Cortex of kidney (tissue), 1 donor: Measurements from ENCODE around the gene AMOTL2.

ENCODE experiments used
- DNase-seq: peaks from one replicate; lab custom pipeline; 2025; lab: John Stamatoyannopoulos, UW

Gene AMOTL2

DNA sequence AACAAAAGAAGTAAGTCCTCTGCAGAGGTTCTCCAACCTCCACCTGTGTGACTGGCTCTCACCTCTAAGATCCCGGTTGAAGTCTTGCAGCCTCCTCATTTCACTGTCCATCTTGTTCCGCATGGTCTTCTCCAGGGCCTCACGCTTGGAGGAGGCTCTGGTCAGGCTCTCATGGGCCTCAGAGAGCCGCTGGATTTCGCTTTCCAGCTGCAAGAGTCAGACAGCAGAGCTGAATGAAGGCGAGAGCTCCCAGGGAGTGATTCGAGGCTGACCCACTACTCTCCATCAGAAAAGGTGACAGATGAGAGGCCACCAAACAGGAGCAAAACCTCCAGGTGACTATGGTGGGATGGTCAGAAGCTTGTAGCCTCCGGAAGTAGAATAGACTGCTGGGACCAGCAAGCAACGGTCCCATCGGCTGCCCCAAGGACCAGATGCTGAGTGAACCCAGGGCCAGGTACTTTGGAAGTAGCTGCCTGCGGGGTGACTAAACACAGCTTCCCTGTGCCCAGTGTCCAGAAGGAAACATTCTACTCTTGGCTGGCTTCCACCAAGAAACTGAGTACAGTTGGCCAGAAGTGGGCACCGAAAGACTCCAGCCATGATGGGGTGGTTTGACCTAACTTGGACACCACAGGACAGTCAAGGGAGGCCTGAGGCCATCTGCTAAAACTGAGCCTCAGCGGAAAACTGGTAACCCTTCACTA lies 7.9 kb downstream of the AMOTL2 start:
- no peak for DNase-seq

DNA sequence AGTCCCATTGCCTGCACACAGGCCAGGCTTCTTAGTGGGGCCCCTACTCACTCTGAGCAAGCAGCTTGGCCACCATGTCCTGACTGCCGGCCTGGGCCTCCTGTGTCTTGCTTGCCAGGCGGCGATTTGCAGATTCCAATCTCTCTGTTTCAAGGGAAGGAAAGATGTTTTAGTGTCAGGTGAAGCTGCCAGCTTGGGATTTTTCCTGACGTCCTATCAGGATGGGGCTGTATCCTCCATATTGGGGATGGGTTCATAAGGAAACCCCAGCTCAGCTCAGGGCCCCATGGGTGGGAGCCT lies 8.5 kb downstream of the AMOTL2 start:
- no peak for DNase-seq

DNA sequence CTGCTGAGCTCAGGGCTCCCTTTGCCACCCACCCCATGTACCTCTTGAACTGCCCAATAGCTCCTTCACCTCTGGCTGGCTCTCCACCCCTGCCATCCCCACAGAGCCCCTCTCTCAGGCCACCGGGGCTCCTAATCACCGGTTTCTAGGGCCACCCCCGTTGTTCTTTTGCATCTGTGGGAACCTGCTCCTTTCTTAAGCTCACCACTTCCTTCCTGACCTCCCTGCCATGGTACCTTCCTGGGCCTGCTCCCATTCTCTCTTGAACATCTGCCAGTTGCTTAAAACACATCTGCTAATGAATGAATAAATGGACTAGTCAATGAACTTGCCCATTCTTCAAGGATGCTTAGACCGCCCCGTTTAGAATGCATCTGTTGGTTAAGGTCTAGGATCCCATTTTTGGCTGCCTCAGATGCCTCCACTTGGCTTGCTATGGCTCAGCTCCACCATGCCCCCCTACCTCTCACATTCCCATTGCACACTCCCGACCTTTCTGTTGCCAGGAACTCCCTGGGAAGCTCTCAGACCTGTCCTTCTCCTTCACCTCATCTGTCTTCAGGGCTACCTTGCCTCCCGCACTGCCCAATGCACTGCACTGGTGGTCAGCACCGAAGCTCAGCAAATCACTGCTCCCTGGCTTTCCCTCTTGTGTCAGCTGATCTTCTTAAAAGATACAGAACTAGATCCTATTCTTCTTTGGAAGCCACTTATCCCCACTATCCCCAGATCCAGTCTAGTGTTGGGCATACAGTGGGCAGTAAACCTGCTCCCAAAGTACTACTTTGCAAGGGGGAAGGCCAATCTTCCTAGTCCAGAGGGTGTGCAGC lies 9.1 kb downstream of the AMOTL2 start:
- DNase-seq: no peak

DNA sequence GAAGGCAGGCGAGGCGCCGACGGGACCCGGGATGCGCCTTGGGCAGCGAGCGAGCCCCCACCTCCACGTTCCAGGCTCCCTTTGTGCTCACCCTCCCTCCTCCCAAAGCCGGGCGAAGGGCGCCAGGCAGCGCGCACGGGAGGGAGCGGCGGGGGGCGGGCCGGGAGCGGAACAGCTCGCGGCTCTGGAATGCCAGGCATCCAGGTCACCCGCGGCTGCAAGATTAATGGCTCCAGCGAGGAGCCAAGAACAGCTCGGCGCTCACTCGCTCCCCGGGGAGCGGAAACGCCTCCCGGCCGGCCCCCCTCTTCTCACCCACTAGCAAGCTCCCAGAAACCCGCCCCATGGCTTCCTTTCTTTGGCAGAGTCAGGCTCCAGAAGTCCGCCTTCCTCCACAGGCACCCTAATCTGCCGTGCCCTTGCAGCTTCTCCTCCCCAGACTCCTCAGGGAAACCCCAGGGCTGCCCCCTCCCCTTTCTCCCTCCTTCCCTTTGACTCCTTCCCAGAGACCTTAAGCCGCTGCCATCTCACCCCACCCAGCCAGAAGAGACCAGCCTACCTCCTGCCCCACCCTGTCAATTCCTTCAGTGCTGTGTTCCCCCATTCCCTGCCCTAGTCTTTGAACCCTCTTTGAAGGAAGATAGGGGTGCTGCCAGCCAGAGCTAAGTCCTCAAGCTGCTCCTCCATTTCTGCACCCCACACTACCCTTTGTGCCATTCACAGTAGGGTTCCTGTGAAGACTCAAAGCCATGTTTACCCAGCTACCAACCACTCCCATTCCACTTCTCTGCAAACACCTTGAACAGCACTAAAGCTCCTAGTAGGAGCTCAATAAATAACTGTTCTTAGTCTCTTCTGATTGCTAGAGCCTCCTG lies 9.9 kb downstream of the AMOTL2 start:
- peak; percentile 87 for DNase-seq

DNA sequence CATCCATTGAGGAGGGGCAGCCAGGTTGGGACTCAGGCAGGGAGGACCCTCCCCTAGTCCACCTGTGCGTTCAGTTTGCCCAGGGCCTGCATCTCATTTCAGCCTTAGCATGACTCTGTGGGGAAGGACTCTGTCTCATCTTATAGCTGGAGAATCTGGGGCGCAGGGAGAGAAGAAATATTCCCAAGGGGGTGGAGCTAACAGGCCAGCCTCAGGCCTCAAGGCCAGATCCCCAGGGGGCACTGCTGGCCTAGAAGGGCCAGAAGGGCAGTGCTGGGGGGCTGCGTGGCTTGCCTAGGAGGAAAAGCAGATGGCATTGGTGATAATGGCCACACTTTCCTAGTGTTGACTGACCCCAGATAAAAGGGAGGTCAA lies 10.9 kb downstream of the AMOTL2 start:
- DNase-seq: no peak

DNA sequence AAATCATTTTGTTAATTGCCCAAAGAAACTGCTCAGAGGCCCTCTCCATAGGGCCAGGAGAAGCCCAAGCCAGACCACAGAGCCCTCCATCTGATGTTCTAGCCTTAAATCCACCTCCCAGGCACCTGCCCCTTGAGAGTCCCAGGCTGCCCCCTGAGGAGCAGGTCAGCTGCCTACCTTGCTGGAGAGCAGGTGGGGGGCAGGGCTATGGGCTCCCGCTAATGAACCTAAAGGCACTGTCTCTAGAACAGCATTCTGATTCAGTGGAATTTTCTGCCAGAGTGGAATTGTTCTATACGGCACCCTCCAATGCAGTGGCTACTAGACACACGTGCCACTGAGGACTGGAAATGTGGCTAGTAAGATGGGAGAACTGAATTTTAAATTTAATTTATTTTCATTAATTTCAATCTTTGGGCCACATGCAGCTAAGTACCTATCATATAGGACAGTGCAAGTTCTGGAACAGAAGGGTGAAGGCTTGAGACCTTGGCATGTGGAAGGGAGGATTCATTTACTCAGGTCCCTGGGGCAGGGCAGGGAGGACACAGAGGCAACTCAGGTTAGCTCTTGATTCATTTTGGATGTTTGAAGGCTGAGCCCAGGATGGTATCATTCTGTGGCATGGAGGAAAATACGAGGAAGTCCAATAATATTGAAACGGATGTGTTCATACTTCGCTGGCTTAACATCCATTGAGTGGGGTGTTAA lies 11.4 kb downstream of the AMOTL2 start:
- DNase-seq: no peak

DNA sequence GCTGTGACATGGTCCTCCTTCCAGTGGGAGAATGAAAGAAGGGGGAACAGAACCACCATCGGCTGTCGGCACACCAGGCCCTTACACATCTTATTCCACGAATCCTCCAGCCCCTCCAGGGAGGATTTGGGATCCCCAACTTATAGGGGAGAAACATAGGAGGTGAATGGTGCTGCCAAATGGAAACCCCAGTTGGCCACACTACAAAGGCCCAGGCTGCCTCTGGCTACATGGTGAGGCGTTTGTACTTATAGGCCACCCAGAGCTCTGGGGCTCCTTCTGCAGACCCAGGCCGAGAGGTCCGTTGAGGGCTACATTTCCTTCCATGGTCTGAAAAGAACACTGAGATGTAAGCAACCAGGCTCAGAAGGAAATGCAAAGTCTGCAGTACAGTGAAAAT lies 12.0 kb downstream of the AMOTL2 start:
- no peak for DNase-seq

DNA sequence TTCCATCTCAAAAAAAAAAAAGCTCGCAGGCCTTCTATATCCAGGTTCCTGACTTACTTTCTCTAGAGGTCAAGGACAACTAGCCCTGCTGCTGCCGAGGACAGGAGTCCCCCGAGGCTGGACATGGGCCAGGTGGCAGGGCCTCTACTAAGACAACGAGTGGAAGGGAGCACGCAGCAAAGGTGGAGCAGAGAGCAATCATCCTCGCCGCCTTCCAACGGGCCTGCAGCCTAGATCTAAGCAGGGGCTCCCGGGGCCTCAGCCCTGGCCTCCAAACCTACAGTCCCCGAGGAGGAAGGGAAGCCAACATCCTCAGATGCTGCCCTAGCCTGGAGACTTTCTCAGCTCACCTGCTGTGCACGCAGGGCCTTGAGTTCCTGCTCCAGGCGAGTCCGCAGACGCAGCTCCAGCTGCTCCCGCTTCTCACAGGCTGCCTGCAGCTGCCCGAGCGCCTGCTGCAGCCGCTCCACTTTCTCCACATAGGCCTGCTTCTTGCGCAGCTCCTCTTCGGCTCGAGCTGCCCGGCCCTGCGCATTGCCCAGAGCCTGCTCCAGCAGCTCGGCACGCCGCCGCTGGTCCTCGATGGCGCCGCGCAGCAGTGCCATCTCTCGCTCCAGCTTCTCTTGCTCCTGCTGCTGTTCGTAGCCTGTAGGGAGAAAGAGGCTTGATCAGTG lies 12.9 kb downstream of the AMOTL2 start:
- DNase-seq: no peak

DNA sequence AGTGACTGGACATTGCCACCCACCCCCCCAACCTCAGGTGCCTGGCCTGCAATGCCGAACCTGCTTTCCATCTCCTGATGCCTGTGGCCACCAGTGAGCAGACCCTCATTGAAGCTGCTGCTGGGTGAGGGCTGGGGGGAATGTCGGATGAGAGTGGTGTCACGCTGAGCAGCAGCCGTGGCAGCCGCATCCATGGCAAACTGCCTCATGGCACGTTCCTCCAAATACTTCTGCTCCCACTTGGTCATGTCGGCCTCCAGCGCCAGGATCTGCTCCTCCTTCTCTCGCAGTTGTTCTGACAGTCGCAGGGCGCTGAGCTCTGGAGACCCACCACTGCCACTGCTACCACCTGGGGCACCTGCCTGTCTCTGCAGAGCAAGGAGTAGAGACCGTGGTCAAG lies 14.2 kb downstream of the AMOTL2 start:
- DNase-seq: no peak

DNA sequence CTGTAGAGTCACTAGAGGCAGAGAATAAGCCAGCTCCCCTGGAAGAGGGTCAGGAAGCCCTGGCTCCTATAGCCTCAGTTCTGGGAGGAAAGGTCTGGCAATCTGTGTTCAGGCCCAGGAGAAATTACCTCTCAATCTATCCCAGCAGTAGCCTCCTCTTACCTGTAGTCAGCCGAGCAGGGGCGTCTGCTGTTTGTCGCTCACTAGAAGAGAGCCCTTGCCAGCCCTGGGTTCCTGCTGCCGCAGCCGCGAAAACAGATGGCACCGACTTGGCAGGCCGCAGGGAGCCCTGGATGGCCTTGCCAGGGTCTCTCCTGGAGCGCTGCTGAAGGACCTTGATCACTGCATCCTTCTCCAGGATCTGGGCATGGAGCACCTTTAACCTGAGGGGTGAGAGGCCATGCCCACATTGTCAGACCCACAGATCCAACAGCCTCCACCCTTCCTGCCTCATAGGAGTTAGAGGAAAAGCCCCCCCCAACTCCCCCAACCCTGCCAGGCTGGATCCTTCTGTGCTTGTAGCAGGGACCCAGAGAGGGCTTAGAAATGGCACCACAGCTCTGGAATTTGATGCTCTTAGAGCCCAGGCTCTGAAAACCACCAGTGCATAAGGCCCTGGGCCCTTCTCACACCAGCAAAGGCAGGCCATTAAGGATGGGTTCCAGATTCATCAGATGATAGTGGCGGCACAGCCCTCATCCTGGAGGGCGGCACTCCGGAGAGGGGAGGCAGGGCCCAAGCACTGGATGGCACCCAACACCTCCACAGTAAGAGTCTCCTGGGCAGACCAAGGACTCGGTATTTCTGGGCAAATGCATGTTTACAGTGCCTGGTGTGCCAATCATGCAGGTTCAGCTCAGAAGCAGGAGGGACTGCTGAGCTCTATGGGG lies 14.9 kb downstream of the AMOTL2 start:
- DNase-seq: no peak

DNA sequence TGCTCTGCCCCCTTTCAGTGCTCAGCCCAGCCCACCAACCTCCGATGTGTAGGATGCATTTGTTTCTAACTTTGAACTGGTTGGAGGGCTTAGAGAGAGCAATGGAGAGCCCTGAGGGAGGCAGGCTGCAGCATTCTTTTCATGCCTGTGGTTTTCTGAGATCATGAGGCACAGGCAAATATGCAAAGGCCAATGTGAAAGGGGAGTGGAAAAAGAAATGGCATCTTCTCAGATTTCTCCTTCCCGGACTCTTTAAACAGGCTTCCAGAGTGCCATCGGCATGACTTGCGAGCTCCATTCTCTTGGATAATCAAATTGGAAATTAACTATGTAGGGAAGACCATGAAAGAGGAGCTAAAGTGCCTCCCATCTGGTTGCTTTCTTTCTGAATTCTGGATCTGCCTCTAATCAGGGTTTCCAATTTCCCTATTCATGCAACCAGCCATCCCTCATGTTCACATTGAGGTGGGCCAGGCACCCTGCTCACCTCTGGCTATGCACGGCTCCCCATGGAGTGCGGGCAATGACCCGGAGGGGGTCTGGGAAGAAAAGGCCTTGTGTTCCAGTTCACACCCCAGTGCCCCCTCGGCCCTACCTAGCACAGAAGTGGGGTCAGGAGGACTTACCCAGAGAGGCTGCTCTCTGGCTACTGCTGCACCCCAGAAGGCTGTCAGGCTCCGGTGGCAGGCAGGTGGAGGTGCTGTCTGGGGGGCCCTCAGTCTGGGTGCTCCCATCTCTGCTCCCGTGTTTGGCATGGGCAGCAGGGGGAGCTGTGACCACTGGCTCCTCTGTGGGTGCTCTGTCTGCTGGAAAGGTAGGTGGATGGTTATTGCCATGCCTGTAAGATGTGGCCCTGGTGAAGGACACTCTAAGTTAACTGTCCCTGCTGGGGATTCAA lies 16.1 kb downstream of the AMOTL2 start:
- DNase-seq: no peak

DNA sequence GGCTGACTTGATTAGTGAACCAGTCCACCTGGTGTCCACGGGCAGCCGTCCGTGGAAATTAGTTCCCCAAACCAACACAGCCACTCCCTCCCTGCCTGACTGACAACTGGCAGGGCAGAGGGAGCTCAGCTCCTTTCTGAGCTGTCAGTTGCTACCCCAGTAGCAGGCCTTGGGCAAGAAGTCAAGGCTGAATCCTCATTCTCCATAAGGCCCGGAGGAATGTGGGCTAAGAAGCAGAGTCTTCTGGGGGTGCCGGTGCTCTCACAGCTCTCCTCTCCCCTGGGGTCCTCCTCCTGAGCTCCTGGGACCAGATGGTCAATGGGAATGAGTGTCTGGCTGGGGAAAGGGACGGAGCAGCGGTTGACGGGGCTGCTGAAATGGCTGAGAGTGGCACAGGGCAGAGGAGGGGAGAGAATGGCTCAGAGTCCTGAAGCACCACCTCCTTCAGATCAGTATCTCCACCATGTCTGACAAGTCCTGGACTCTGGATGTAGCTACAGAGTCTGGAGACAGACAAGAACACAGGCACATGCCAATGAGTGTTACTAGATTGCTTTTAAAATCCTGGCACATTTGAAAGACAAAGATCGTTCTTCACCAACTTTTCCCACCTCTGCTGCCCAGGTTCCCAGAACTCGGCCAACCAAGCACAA lies 16.9 kb downstream of the AMOTL2 start:
- no peak for DNase-seq

DNA sequence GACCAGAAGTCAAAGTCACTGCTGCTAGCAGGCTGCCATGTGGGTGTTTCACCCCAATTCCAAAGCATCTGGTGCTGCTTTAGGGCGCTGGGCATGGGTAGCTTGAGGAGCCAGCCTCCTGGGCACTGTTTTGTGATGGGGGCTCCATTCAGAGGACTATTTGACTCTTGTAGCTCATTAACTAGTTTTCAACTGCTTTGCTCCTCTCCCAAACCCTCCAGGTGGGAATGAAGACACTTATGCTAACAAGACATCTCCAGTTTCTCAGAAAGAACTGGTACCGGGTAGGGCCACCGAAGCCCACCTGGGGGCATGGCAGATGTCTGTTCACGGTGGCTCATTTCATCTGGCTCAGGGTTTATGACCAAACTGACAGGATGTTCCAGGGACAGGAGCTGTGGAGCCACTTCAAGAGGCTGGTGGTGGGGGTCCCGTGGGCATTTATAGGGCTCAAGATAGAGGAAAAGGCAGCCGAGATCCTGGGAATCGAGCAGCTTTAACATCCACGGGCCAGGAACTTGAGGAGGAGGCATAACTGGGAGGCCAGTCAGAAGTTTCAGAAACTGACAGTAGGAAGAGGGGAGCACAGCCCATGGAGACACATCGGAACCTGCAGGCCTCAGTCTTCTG lies 17.7 kb downstream of the AMOTL2 start:
- no peak for DNase-seq

DNA sequence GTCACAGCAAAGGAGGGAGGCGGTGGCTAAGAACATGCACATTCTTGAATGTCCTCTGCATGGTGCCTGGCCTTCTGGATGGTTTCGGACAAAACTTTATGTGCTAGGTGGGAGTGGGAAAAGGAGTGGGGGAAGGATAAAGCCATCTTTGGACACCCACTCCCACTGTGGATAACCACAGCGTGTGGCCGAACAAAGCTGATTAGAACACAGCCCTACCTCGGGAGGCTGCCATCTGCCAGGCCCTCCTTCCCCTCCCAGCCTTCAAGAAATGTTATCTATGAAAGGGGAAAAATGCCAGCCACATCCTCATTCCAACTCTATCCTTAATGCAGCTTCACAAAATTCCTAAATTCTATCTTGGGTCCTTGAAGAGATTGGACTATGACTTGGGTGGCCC lies 18.8 kb downstream of the AMOTL2 start:
- DNase-seq: no peak

DNA sequence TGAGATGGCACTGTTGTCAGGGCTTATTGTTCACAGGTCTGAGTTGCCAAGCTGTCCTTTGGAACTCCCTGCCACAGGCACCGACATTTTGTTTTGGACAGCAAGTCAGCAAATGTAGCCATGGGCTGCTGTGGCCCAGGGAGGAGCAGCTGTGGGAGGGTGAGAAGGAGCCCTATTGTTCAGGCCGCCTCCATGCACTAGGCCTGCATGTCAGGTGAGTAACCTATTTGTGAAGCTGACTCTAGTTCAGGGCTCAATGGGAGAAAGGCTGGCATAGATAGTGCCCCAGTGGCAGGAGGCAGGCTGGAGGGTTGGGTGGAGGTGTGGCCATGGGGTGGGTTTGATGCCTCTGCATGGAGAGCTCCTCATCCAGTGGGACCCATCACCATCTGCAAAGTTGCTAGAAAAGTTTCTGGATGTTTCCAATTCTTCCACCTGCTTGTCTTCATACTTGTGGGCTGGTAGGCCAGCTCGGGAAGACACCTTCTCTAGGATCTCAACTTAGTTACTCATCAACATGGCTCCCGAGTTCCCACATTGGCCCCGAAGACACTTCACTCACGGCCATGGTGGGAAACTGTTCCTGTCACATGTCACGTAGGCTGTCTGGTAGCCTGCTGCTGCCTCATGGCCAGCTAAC lies 19.5 kb downstream of the AMOTL2 start:
- DNase-seq: no peak

DNA sequence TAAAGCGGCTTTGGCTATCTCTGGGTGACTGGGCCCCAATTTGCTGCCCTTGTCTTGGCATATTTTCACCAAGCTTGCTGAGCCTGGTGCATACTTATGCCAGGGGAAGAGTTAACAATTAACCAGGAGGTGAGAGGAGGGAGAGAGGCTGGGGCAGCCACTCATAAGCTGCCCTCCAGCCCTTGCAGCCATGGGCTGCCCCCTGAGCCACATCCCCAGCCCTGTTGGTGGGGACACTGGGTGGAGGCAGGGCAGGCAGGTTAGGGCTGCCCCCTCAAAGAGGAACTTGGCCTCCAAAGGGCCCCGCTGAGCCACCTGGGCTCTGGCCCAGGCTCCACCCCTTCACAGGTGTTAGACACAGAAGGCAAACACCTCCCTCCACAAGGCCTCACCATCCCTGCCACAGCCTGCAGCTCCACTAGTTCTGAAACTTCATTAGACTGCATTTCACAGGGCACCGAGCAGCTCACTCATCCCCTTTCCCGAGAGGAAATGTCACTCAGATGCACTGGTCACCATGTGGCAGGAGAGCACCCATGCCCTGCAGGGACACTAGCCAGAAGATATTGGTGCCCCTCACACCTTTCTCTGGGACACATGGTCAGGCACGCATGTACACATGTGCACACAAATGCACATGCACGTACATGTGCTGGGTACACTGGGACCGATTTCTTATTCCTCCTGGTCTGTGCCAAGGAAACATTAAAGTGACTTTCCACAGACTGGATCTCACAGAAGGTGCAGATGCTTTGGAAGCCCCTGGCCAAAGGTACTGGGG lies 20.2 kb downstream of the AMOTL2 start:
- DNase-seq: no peak

DNA sequence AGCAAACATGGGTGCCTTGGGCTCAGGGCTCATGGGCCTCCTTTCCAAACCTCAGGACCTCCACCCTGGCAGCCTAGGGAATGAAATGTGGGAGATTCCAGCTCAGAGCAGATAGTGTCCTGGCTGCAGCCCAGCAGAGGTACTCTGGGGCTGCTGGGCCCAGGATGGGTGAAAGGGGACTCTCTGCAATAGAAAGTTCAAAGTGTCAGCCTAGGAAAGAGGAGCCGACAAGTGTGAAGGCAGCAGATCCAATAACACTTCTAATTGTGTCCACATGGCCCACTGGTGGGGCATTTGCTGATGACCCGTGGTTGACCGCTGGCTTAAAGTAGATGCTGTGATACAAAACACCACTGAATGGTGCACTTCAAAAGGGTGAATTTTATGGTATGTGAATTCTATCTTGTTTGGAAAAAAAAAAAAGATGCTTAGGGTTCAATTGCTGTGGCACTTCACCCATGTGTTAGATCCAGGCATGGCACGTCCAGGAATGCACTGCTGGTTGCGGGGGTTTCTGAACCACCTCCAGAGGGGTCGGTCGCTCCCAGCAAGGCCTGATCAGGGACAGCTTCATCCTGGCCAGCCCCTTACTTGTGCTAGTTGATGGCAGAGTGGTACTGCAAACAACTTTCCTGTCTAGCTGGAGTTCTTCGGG lies 20.9 kb downstream of the AMOTL2 start:
- DNase-seq: no peak
